GM23248 (cell line): ENCODE results near the gene CNRIP1.

Experiments used
- EZH2 ChIP-seq: fragments of 200-600 bp; sonication (generic); IDR thresholded peaks from 2 replicates; pipeline ENCODE4 v1.6.1; 2018; ENCODE audit warnings: antibody characterized with exemption, mild to moderate bottlenecking; ENCODE audit not compliant: insufficient read depth, poor library complexity, severe bottlenecking
- EZH2phosphoT487 ChIP-seq: fragments of 200-600 bp; sonication (generic); IDR thresholded peaks from 2 replicates; pipeline ENCODE4 v1.6.1; 2018; ENCODE audit warnings: antibody characterized with exemption, moderate library complexity, mild to moderate bottlenecking, low read depth; ENCODE audit not compliant: insufficient read depth

DNA sequence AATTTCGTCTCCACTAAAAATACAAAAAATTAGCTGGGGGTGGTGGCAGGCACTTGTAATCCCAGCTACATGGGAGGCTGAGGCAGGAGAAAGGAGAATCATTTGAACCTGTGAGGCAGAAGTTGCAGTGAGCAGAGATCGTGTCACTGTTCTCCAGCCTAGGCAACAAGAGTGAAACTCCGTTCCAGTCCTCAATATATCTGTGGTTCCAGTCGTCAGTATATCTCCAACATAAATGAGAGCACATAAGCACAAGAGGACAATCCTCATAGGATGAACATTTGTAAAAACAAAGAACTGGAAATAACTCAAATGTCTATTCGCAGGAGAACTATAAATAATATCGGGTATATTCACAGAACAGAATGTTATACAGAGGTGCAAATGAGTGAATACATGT, 32.2 kb upstream of the CNRIP1 start:
- TF ChIP-seq EZH2 (no peak), EZH2phosphoT487 (no peak)
